ENCODE data around the gene M1AP. TPM values are rescaled to one million over a fixed set of nuclear protein-coding genes. Genes with fewer than 3 reads are reported as not detected.

The M1AP gene
- total and polyA plus RNA-seq, 2 of the 8 experiments (the other 6 are each of a cell fraction or from before 2014, with no cell fraction given) = 4.8 TPM

- H3K4me1 ChIP-seq (replicated peaks in 1 of 4; ENCODE audit: control insufficient read depth in 3 of 4, insufficient read depth in 4 of 4, low read length in 3 of 4) = no peaks in the 10 kb centered on the region
- H3K9ac ChIP-seq (replicated peaks in 1 of 4; ENCODE audit: extremely low read depth in 1 of 4, low read depth in 3 of 4, low read length in 3 of 4) = no peak overlapping the region
- H3K23me2 ChIP-seq (ENCODE audit: low read depth, low read length) = no peaks in the 10 kb centered on the region
- H3K36me3 ChIP-seq (ENCODE audit: control insufficient read depth in 2 of 4, insufficient read depth in 4 of 4, low read length in 3 of 4) = no peaks in the 10 kb centered on the region
- H3K9me3 ChIP-seq (ENCODE audit: insufficient read depth in 2 of 2, low read depth in 1 of 2, low read length in 1 of 2) = no peaks in the 10 kb centered on the region
- ChIA-PET CTCF (ENCODE audit: partially characterized antibody) (interaction anchor here (0.7 to 2.2 kb wide), 14 partner anchors 9 to 236 kb away, joined by 3 to 8 read pairs (median 4); no protein-coding TSS in a partner anchor), POLR2A (ENCODE audit: partially characterized antibody) (no interaction called here)
- no peak overlapping the region for H3K14ac ChIP-seq (ENCODE audit: insufficient read length)
- H2AK5ac ChIP-seq (ENCODE audit: low read depth, low read length) = no peak overlapping the region; the same call in 1 of the 2 replicates
- H2AFZ ChIP-seq (ENCODE audit: low read length) = no peak overlapping the region
- H4K20me1 ChIP-seq (replicated peaks in 1 of 2; ENCODE audit: control insufficient read depth in 1 of 2, insufficient read depth in 2 of 2, low read length in 2 of 2) = peaks cover 0 to 3% of the 10 kb centered on the region in 2 experiments
- no peak overlapping the region for H3K4ac ChIP-seq (replicated peaks; ENCODE audit: insufficient read length, low read depth, low read length)
- no peak overlapping the region for H3K23ac ChIP-seq (ENCODE audit: insufficient read length)
- H3K56ac ChIP-seq (replicated peaks; ENCODE audit: insufficient read length, low read depth, low read length) = no peak overlapping the region
- H3K4me3 ChIP-seq (ENCODE audit: extremely low read depth in 1 of 4, insufficient read depth in 2 of 4, low read depth in 3 of 4, low read length in 4 of 4) = no peak overlapping the region
- H2BK20ac ChIP-seq (ENCODE audit: low read length) = no peak overlapping the region
- H2BK120ac ChIP-seq (replicated peaks; ENCODE audit: low read depth, low read length) = no peak overlapping the region
- no peak overlapping the region for H2BK5ac ChIP-seq (ENCODE audit: low read depth, low read length)
- no peak overlapping the region for H3K4me2 ChIP-seq (ENCODE audit: insufficient read depth in 1 of 2, low read depth in 2 of 2, low read length in 2 of 2)
- no peaks in the 10 kb centered on the region for H3K79me1 ChIP-seq (ENCODE audit: low read depth, low read length)
- no peaks in the 10 kb centered on the region; a peak in 1 of 7 replicates for H3K27me3 ChIP-seq (replicated peaks in 1 of 4; ENCODE audit: control insufficient read depth in 3 of 4, extremely low read depth in 1 of 4, insufficient read depth in 3 of 4, low read length in 3 of 4)
- H2BK12ac ChIP-seq (ENCODE audit: low read depth, low read length) = no peak overlapping the region
- H3K27ac ChIP-seq (ENCODE audit: low read depth, low read length) = no peak overlapping the region
- no peak overlapping the region for H4K91ac ChIP-seq (replicated peaks; ENCODE audit: insufficient read length, low read length)
- peak in 1 of 2 experiments; percentile 46 for DNase-seq (ENCODE audit: low read depth in 1 of 2, low spot score in 2 of 2)
- FAIRE-seq = no peak
- H3K18ac ChIP-seq (ENCODE audit: extremely low read depth, low read length) = no peak overlapping the region
- no peak overlapping the region for H4K8ac ChIP-seq (ENCODE audit: extremely low read depth, insufficient read depth, low read length)
- no peak overlapping the region for H4K5ac ChIP-seq (ENCODE audit: insufficient read length, low read depth, low read length)
- 93% methylated on average over 6 of the region's 6 CpGs; no CpG with 5 or more reads in 1 of the 2 experiments for WGBS, 2 experiments (ENCODE audit: extremely low coverage in 1 of 2, insufficient coverage in 1 of 2, insufficient read length in 1 of 2, insufficient replicate concordance in 2 of 2, low coverage in 1 of 2, low lambda C conversion rate in 2 of 2, missing lambda C conversion rate in 1 of 2)
- H2BK15ac ChIP-seq (ENCODE audit: low read length) = no peak overlapping the region
- H3K79me2 ChIP-seq (ENCODE audit: control insufficient read depth in 1 of 2, insufficient read depth in 2 of 2, low read length in 2 of 2) = no peaks in the 10 kb centered on the region
- TF ChIP-seq CTCF (IDR thresholded peaks at IDR 0.05; ENCODE audit: control extremely low read depth in 1 of 3, insufficient read depth in 1 of 3, low read depth in 1 of 3, low read length in 3 of 3) = peak; percentile 10 to 43 (median 43); a peak in 2 of 4 replicates
- TF ChIP-seq EP300 (IDR thresholded peaks at IDR 0.05; ENCODE audit: borderline replicate concordance in 1 of 2, low read depth in 2 of 2, low read length in 2 of 2) = no peak
- no peak for TF ChIP-seq SP1 (IDR thresholded peaks at IDR 0.05; ENCODE audit: low read depth, low read length)
- no peak for TF ChIP-seq ATF2 (IDR thresholded peaks at IDR 0.05; ENCODE audit: low read length)
- no peak for TF ChIP-seq SIRT6 (IDR thresholded peaks at IDR 0.05; ENCODE audit: low read length)
- no peak for TF ChIP-seq BRCA1 (IDR thresholded peaks at IDR 0.05; ENCODE audit: low read depth, low read length)
- TF ChIP-seq NANOG (IDR thresholded peaks at IDR 0.05; ENCODE audit: insufficient read depth, low read depth, low read length, poor library complexity, severe bottlenecking) = no peak
- TF ChIP-seq JUN (IDR thresholded peaks at IDR 0.05; ENCODE audit: low read depth, low read length) = no peak
- TF ChIP-seq SIN3A (conservative IDR thresholded peaks at IDR 0.05 in 1 of 2, IDR thresholded peaks at IDR 0.05 in 1 of 2; ENCODE audit: low read depth in 1 of 2, low read length in 2 of 2) = no peak
These were observed 27.0 kb upstream of the M1AP start for GRCh38 chr2:74675090-74675489.
